HCT116 (cell line): ENCODE measurements around the gene MPEG1. TPM values are rescaled to one million over a fixed set of nuclear protein-coding genes. Genes with fewer than 3 reads are reported as not detected.

Experiments used
- ATAC-seq: fragments of 200-7000 bp; cut with Tn5 transposase; 2 replicates; pipeline ENCODE4 v1.9.1; 2020; ENCODE audit warnings: mild to moderate bottlenecking, moderate library complexity
- BruUV-seq: library from RNA; stranded (reverse); fragments of 400-500 nt; replicated peaks from 2 replicates; lab custom pipeline; 2021; lab: Mats Ljungman, UMichigan
- CTCF ChIA-PET: fragments of 300-600 bp; sonication (Branson Sonifier 250); formaldehyde crosslinking; loops from one replicate; lab custom pipeline; 2021; ENCODE audit warnings: antibody characterized with exemption; lab: Charles Lee
- POLR2A ChIA-PET: fragments of 300-600, 350-600 bp; sonication (Branson Sonifier 250); formaldehyde crosslinking; loops from one replicate; lab custom pipeline; 2021; ENCODE audit warnings: antibody characterized with exemption; lab: Charles Lee
- RAD21 ChIA-PET, 2 experiments: fragments of 300-600 bp; sonication (Branson Sonifier 250); formaldehyde crosslinking; loops; one replicate each; lab custom pipeline; 2023; ENCODE audit warnings: low total read pairs in 2 of 2; ENCODE audit not compliant: uncharacterized antibody in 2 of 2, unreplicated experiment in 2 of 2, low non-redundant PET in 1 of 2; lab: Charles Lee
- DNase-seq: peaks from one replicate; pipeline ENCODE4 v3.0.0-alpha.2; 2010; ENCODE audit warnings: low read depth, low spot score
- H2AFZ ChIP-seq: fragments of 200-600 bp; shearing (Covaris generic), sonication (generic); 2 replicates; pipeline ENCODE4 v1.6.1; 2017; ENCODE audit warnings: low read depth, mixed run types, mixed read lengths, antibody characterized with exemption, low read length; ENCODE audit not compliant: poor library complexity, severe bottlenecking
- H3K27ac ChIP-seq: 2 replicates; pipeline ENCODE4 v1.5.1; 2012; ENCODE audit warnings: low read depth, low read length
- H3K27me3 ChIP-seq: fragments of 200-600 bp; sonication (generic); 2 replicates; pipeline ENCODE4 v1.6.1; 2016; ENCODE audit warnings: mixed run types, low read length, mixed read lengths; ENCODE audit not compliant: insufficient read depth
- H3K36me3 ChIP-seq, 2 experiments: fragments of 200-500 bp in 1 of 2; fragments of 200-600 bp in 1 of 2; sonication (Bioruptor generic) in 1 of 2; sonication (generic) in 1 of 2; 2 replicates each; pipeline versions ENCODE4 v1.5.1 to v1.6.1; 2014 to 2016; ENCODE audit warnings: low read length in 2 of 2, inconsistent platforms in 1 of 2, mixed read lengths in 1 of 2, mixed run types in 1 of 2; ENCODE audit not compliant: insufficient read depth in 2 of 2, control insufficient read depth in 1 of 2
- H3K4me1 ChIP-seq, 2 experiments: fragments of 200-600 bp in 1 of 2; sonication (generic) in 1 of 2; 2 replicates each; pipeline versions ENCODE4 v1.5.1 to v1.6.1; 2012 to 2017; ENCODE audit warnings: low read length in 2 of 2, inconsistent platforms in 1 of 2, mild to moderate bottlenecking in 1 of 2, mixed read lengths in 1 of 2, mixed run types in 1 of 2, moderate library complexity in 1 of 2; ENCODE audit not compliant: insufficient read depth in 2 of 2, control insufficient read depth in 1 of 2
- H3K4me2 ChIP-seq: fragments of 200-600 bp; sonication (generic); 2 replicates; pipeline ENCODE4 v1.6.1; 2017; ENCODE audit warnings: mixed run types, low read length, mixed read lengths
- H3K4me3 ChIP-seq, 2 experiments: fragments of 200-600 bp in 1 of 2; sonication (generic) in 1 of 2; replicated peaks in 1 of 2; 2 replicates each; pipeline ENCODE4 v1.5.1; 2011 to 2016; ENCODE audit warnings: low read length in 2 of 2, control low read depth in 1 of 2, low read depth in 1 of 2, mild to moderate bottlenecking in 1 of 2, mixed read lengths in 1 of 2, mixed run types in 1 of 2
- H3K79me2 ChIP-seq: fragments of 200-600 bp; sonication (generic); 2 replicates; pipeline ENCODE4 v1.6.1; 2017; ENCODE audit warnings: mild to moderate bottlenecking, mixed run types, low read length, moderate library complexity, mixed read lengths; ENCODE audit not compliant: insufficient read depth
- H3K9ac ChIP-seq: fragments of 200-600 bp; sonication (generic); 2 replicates; pipeline ENCODE4 v1.6.1; 2016; ENCODE audit warnings: low read length, mixed read lengths
- H3K9me2 ChIP-seq: fragments of 200-600 bp; sonication (generic), shearing (Covaris generic); 2 replicates; pipeline ENCODE4 v1.6.1; 2017; ENCODE audit warnings: mixed run types, mild to moderate bottlenecking, moderate library complexity; ENCODE audit not compliant: insufficient read depth
- H3K9me3 ChIP-seq, 2 experiments: fragments of 200-500 bp in 1 of 2; fragments of 200-600 bp in 1 of 2; sonication (Bioruptor generic) in 1 of 2; sonication (generic) in 1 of 2; 2 replicates each; pipeline ENCODE4 v1.6.1; 2014 to 2017; ENCODE audit warnings: low read length in 2 of 2, mixed read lengths in 2 of 2, inconsistent platforms in 1 of 2, low read depth in 1 of 2, mild to moderate bottlenecking in 1 of 2, mixed run types in 1 of 2, moderate library complexity in 1 of 2; ENCODE audit not compliant: control insufficient read depth in 1 of 2, insufficient read depth in 1 of 2
- H4K20me1 ChIP-seq: fragments of 200-600 bp; sonication (generic), shearing (Covaris generic); 2 replicates; pipeline ENCODE4 v1.6.1; 2017; ENCODE audit warnings: mixed run types, mild to moderate bottlenecking, moderate library complexity; ENCODE audit not compliant: insufficient read depth
- ATF3 ChIP-seq: IDR thresholded peaks from 2 replicates; pipeline ENCODE4 v1.6.1; 2012
- CBX3 ChIP-seq: IDR thresholded peaks from 2 replicates; pipeline ENCODE4 v1.6.1; 2012; ENCODE audit warnings: low read depth
- EGR1 ChIP-seq: IDR thresholded peaks from 2 replicates; pipeline ENCODE4 v1.6.1; 2012; ENCODE audit warnings: low read depth
- EZH2 ChIP-seq: fragments of 200-600 bp; sonication (generic); IDR thresholded peaks from 2 replicates; pipeline ENCODE4 v1.6.1; 2017; ENCODE audit warnings: antibody characterized with exemption, mixed run types
- POLR2AphosphoS5 ChIP-seq: IDR thresholded peaks from 2 replicates; pipeline ENCODE4 v1.6.1; 2011; ENCODE audit warnings: mild to moderate bottlenecking, low read depth, low read length, moderate library complexity
- REST ChIP-seq: IDR thresholded peaks from 2 replicates; pipeline ENCODE4 v1.6.1; 2012; ENCODE audit warnings: low read depth
- SIN3A ChIP-seq: IDR thresholded peaks from 2 replicates; pipeline ENCODE4 v1.6.1; 2012; ENCODE audit warnings: low read depth
- SP1 ChIP-seq: IDR thresholded peaks from 2 replicates; pipeline ENCODE4 v1.6.1; 2012; ENCODE audit warnings: low read depth
- SRF ChIP-seq: IDR thresholded peaks from 2 replicates; pipeline ENCODE4 v1.6.1; 2012; ENCODE audit warnings: low read depth
- TCF7L2 ChIP-seq: IDR thresholded peaks from 2 replicates; pipeline ENCODE4 v1.7.0; 2011; ENCODE audit warnings: borderline replicate concordance, inconsistent platforms; ENCODE audit not compliant: insufficient read depth, insufficient read length; ENCODE audit errors: extremely low read depth
- ZBTB33 ChIP-seq: IDR thresholded peaks from 2 replicates; pipeline ENCODE4 v1.6.1; 2011; ENCODE audit warnings: mild to moderate bottlenecking, low read length, moderate library complexity; ENCODE audit not compliant: insufficient replicate concordance; ENCODE audit errors: extremely low read depth
- ZFX ChIP-seq: fragments of 450-650 bp; IDR thresholded peaks from 2 replicates; pipeline ENCODE4 v1.6.1; 2017
- ZNF274 ChIP-seq: fragments of 200-500 bp; sonication (Bioruptor generic); IDR thresholded peaks from 2 replicates; pipeline ENCODE4 v1.6.1; 2014; ENCODE audit warnings: mild to moderate bottlenecking, low read depth, low read length, inconsistent platforms
- intact Hi-C: fragments of 100-400 bp; cut with micrococcal nuclease; formaldehyde crosslinking; loops from 2 replicates; pipeline ENCODE4 v1.10.0; 2022
- total RNA-seq: library from RNA; stranded (reverse); gene quantifications from one replicate; pipeline ENCODE4 v1.2.1, GENCODE V29; 2021; ENCODE audit not compliant: unreplicated experiment

The MPEG1 gene
- total RNA-seq, 1 experiment from 2014 or later: 0.07 TPM

- Histone ChIP-seq H3K9ac (no peak overlapping the region), H3K27ac (no peak overlapping the region), H3K4me1 (no peaks in the 10 kb centered on the region), H4K20me1 (no peaks in the 10 kb centered on the region), H3K79me2 (no peaks in the 10 kb centered on the region), H3K27me3 (0 out of 2 replicates have a peak, but pooled peaks cover 4% of the 10 kb centered on the region), H3K4me2 (no peak overlapping the region), H3K4me3 (no peak overlapping the region), H3K9me3 (no peaks in the 10 kb centered on the region), H3K9me2 (no peaks in the 10 kb centered on the region), H2AFZ (no peak overlapping the region), H3K36me3 (no peaks in the 10 kb centered on the region)
- ATAC-seq (no peak), DNase-seq (no peak)
- ChIA-PET RAD21 (no interaction called here), POLR2A (no interaction called here), CTCF (interaction anchor here (0.9 kb wide), 1 partner anchor 51 kb away, joined by 3 read pairs; no protein-coding TSS in a partner anchor)
- TF ChIP-seq SP1: no peak
- no peak for TF ChIP-seq EZH2
- no peak for TF ChIP-seq ZBTB33
- TF ChIP-seq REST: no peak
- no peak for TF ChIP-seq EGR1
- no peak for TF ChIP-seq ZFX
- TF ChIP-seq ZNF274: no peak
- TF ChIP-seq TCF7L2: no peak
- TF ChIP-seq SIN3A: no peak
- TF ChIP-seq POLR2AphosphoS5: no peak
- no peak for TF ChIP-seq ATF3
- TF ChIP-seq SRF: no peak
- TF ChIP-seq CBX3: no peak
- no TSS peak for BruUV-seq
- intact Hi-C loops: no loop called here
Measured at GRCh38 chr11:59222464-59223060, 9.8 kb upstream of the MPEG1 start.
